Body of pancreas (tissue), 4 donors: ENCODE measurements around the gene C16orf74.

Experiments used
- POLR2A ChIP-seq, 3 donors: fragments of 450-650 bp; IDR thresholded peaks; one replicate each; pipeline ENCODE4 v1.6.1; 2016; ENCODE audit warnings: antibody characterized with exemption in 3 of 3, mild to moderate bottlenecking in 2 of 3
- TF ChIP-seq, protein P1 (sequence below), 7 experiments: fragments of 450-650 bp in 4 of 7; fragments of 200-600 bp in 3 of 7; sonication (generic) in 3 of 7; IDR thresholded peaks; one replicate each; pipeline ENCODE4 v1.5.1; 2016 to 2019; ENCODE audit warnings: antibody characterized with exemption in 7 of 7

GRCh38 chr16:85751698-85752501 lies 1.0 kb upstream of the C16orf74 start:
- TF ChIP-seq, protein P1, sequence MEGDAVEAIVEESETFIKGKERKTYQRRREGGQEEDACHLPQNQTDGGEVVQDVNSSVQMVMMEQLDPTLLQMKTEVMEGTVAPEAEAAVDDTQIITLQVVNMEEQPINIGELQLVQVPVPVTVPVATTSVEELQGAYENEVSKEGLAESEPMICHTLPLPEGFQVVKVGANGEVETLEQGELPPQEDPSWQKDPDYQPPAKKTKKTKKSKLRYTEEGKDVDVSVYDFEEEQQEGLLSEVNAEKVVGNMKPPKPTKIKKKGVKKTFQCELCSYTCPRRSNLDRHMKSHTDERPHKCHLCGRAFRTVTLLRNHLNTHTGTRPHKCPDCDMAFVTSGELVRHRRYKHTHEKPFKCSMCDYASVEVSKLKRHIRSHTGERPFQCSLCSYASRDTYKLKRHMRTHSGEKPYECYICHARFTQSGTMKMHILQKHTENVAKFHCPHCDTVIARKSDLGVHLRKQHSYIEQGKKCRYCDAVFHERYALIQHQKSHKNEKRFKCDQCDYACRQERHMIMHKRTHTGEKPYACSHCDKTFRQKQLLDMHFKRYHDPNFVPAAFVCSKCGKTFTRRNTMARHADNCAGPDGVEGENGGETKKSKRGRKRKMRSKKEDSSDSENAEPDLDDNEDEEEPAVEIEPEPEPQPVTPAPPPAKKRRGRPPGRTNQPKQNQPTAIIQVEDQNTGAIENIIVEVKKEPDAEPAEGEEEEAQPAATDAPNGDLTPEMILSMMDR (IDR thresholded peaks at IDR 0.05): no peak
- TF ChIP-seq POLR2A (IDR thresholded peaks at IDR 0.05): no peak
